SK-N-MC (cell line): ENCODE results near the gene CCR5AS.

ENCODE experiments used
- DNase-seq: peaks from one replicate; pipeline ENCODE4 v3.0.0-alpha.2; 2011; ENCODE audit warnings: low read depth, low spot score
- H3K27ac ChIP-seq: fragments of 200-600 bp; sonication (generic); 2 replicates; pipeline ENCODE4 v1.5.1; 2016; ENCODE audit warnings: mixed run types
- H3K36me3 ChIP-seq: fragments of 200-600 bp; sonication (generic); 2 replicates; pipeline ENCODE4 v1.6.1; 2017; ENCODE audit warnings: antibody characterized with exemption, low read length, mixed read lengths; ENCODE audit not compliant: insufficient read depth
- H3K4me3 ChIP-seq: fragments of 200-600 bp; sonication (generic); 2 replicates; pipeline ENCODE4 v1.5.1; 2016
- H3K9ac ChIP-seq: fragments of 200-600 bp; sonication (generic); 2 replicates; pipeline ENCODE4 v1.8.0; 2017; ENCODE audit warnings: mixed run types, mixed read lengths; ENCODE audit not compliant: insufficient read length
- H3K9me3 ChIP-seq: fragments of 200-600 bp; sonication (generic); 2 replicates; pipeline ENCODE4 v1.6.1; 2017; ENCODE audit warnings: low read depth, mild to moderate bottlenecking, antibody characterized with exemption, low read length, moderate library complexity, mixed read lengths
- EZH2 ChIP-seq: fragments of 200-600 bp; sonication (generic); IDR thresholded peaks from one replicate; pipeline ENCODE4 v1.6.1; 2017; ENCODE audit warnings: antibody characterized with exemption
- FOXP2 ChIP-seq: optimal IDR thresholded peaks from 2 replicates; pipeline ENCODE3; 2011; ENCODE audit warnings: mild to moderate bottlenecking, moderate library complexity; ENCODE audit not compliant: insufficient read depth; ENCODE audit errors: extremely low read length, control extremely low read depth
- POLR2AphosphoS5 ChIP-seq: IDR thresholded peaks from 2 replicates; pipeline ENCODE4 v1.6.1; 2012; ENCODE audit warnings: mild to moderate bottlenecking, low read depth, low read length, borderline replicate concordance

The CCR5AS gene

GRCh38 chr3:46321461-46322104 lies 85.3 kb downstream of the CCR5AS start:
- Histone ChIP-seq H3K36me3 (no peaks in the 10 kb centered on the region), H3K9ac (no peak overlapping the region), H3K9me3 (no peaks in the 10 kb centered on the region), H3K27ac (no peak overlapping the region), H3K4me3 (no peak overlapping the region)
- TF ChIP-seq POLR2AphosphoS5 (no peak), EZH2 (no peak), FOXP2 (no peak)
- DNase-seq, result no peak

GRCh38 chr3:46318207-46318927 lies 88.5 kb downstream of the CCR5AS start:
- no peak for TF ChIP-seq EZH2
- TF ChIP-seq POLR2AphosphoS5, result no peak
- no peak for TF ChIP-seq FOXP2
- H3K9ac ChIP-seq, result no peak overlapping the region
- no peak overlapping the region for H3K27ac ChIP-seq
- DNase-seq, result no peak
- no peaks in the 10 kb centered on the region for H3K9me3 ChIP-seq
- H3K4me3 ChIP-seq, result no peak overlapping the region
- no peaks in the 10 kb centered on the region for H3K36me3 ChIP-seq

DNA sequence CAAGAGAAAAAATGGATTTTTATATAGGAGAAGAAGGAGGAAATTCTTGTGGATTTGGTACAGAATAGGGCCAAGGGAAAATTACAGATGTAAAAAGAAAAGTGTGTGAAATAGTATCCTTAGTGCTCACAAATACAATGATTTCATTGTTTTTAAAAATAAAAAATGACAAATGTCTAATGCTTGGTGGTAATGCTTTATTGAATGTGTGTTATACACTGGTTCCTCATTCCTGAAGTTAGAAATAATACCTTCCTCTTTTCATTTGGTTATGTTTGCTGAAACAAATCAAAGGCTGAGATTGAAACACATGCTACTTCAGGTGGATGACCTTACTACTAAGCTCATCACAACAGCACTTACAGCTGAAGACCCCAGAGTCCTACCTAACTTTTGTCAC lies 90.7 kb downstream of the CCR5AS start:
- H3K36me3 ChIP-seq, result no peaks in the 10 kb centered on the region
- no peak overlapping the region for H3K4me3 ChIP-seq
- H3K27ac ChIP-seq, result no peak overlapping the region
- H3K9ac ChIP-seq, result no peak overlapping the region
- DNase-seq, result no peak
- H3K9me3 ChIP-seq, result no peaks in the 10 kb centered on the region
- TF ChIP-seq EZH2, result no peak
- no peak for TF ChIP-seq FOXP2
- no peak for TF ChIP-seq POLR2AphosphoS5

DNA sequence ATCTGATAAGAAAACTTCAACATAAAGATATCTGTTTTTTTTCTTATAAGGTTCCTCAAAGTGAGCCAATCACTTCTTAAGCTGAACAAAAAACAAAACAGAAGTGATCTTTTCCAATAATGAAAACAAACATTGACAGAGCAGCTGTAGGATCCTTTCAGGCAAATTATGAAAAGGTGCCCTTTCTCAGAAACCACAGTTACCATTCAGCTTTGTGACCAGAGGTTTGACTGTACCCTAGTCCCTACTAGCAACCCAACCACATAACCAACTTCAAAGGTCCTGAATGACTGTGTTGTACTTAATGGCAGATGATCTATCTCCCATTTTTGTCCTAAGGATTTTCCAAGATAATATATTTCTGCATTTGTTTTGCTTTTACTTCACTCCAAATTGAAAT lies 92.3 kb downstream of the CCR5AS start:
- no peak for DNase-seq
- Histone ChIP-seq H3K9ac (no peak overlapping the region), H3K36me3 (no peaks in the 10 kb centered on the region), H3K4me3 (no peak overlapping the region), H3K27ac (no peak overlapping the region), H3K9me3 (no peaks in the 10 kb centered on the region)
- no peak for TF ChIP-seq FOXP2
- no peak for TF ChIP-seq EZH2
- TF ChIP-seq POLR2AphosphoS5, result no peak
